Osteocyte (in vitro differentiated cells): ENCODE measurements around the gene AARS2. TPM values are rescaled to one million over a fixed set of nuclear protein-coding genes. Genes with fewer than 3 reads are reported as not detected.

Source experiments
- DNase-seq: peaks from one replicate; pipeline ENCODE4 v3.0.0; 2021; ENCODE audit warnings: mixed read lengths; ENCODE audit not compliant: unreplicated experiment; ENCODE audit errors: extremely low spot score
- H3K27ac Mint-ChIP-seq: one replicate; pipeline ENCODE4 v1.8.0; 2021; ENCODE audit warnings: mild to moderate bottlenecking, mixed read lengths; ENCODE audit not compliant: unreplicated experiment
- H3K27me3 Mint-ChIP-seq: one replicate; pipeline ENCODE4 v1.8.0; 2021; ENCODE audit warnings: mixed read lengths; ENCODE audit not compliant: unreplicated experiment
- H3K36me3 Mint-ChIP-seq: one replicate; pipeline ENCODE4 v1.8.0; 2021; ENCODE audit warnings: mixed read lengths; ENCODE audit not compliant: unreplicated experiment
- H3K4me1 Mint-ChIP-seq: one replicate; pipeline ENCODE4 v1.8.0; 2021; ENCODE audit warnings: mixed read lengths; ENCODE audit not compliant: unreplicated experiment
- H3K4me3 Mint-ChIP-seq: one replicate; pipeline ENCODE4 v1.8.0; 2021; ENCODE audit warnings: mild to moderate bottlenecking, moderate library complexity, mixed read lengths; ENCODE audit not compliant: unreplicated experiment
- H3K9me3 Mint-ChIP-seq: one replicate; pipeline ENCODE4 v1.8.0; 2021; ENCODE audit warnings: mixed read lengths; ENCODE audit not compliant: unreplicated experiment
- total RNA-seq: library from RNA; stranded (reverse); gene quantifications from 2 replicates; pipeline ENCODE4 v1.2.1, GENCODE V29; 2021
- TF ChIP-seq, protein P1 (sequence below): fragments of 200-600 bp; sonication (generic); IDR thresholded peaks from 2 replicates; pipeline ENCODE4 v1.5.0; 2021; ENCODE audit warnings: antibody characterized with exemption, mild to moderate bottlenecking, moderate library complexity

The AARS2 gene
- total RNA-seq, 1 donor from 2014 or later, result 13.2 TPM

DNA sequence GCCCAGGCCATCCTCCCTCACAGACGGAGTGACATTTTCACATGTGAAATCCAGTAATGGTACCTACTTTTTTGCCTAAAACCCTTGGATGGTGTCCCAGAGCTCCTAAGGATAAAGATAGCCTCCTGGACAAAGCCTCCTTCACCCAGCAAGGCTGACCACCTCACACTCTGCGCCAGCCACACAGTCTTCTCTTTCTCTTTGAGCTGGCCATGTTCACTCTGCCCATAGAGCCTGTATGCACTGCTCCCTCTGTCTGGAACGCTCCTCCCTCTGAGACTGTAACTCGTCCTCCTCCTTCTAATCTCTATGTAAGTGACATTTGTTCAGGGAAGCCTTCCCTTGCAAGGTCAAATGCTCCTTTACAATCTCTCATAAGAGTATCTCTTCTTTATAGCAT is 28.3 kb downstream of the AARS2 start:
- Mint-ChIP-seq H3K4me3 (no peak overlapping the region), H3K9me3 (no peaks in the 10 kb centered on the region), H3K27ac (no peak overlapping the region), H3K27me3 (peaks cover 60% of the 10 kb centered on the region), H3K4me1 (no peaks in the 10 kb centered on the region), H3K36me3 (no peaks in the 10 kb centered on the region)
- no peak for DNase-seq
- TF ChIP-seq, protein P1, sequence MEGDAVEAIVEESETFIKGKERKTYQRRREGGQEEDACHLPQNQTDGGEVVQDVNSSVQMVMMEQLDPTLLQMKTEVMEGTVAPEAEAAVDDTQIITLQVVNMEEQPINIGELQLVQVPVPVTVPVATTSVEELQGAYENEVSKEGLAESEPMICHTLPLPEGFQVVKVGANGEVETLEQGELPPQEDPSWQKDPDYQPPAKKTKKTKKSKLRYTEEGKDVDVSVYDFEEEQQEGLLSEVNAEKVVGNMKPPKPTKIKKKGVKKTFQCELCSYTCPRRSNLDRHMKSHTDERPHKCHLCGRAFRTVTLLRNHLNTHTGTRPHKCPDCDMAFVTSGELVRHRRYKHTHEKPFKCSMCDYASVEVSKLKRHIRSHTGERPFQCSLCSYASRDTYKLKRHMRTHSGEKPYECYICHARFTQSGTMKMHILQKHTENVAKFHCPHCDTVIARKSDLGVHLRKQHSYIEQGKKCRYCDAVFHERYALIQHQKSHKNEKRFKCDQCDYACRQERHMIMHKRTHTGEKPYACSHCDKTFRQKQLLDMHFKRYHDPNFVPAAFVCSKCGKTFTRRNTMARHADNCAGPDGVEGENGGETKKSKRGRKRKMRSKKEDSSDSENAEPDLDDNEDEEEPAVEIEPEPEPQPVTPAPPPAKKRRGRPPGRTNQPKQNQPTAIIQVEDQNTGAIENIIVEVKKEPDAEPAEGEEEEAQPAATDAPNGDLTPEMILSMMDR, result no peak

DNA sequence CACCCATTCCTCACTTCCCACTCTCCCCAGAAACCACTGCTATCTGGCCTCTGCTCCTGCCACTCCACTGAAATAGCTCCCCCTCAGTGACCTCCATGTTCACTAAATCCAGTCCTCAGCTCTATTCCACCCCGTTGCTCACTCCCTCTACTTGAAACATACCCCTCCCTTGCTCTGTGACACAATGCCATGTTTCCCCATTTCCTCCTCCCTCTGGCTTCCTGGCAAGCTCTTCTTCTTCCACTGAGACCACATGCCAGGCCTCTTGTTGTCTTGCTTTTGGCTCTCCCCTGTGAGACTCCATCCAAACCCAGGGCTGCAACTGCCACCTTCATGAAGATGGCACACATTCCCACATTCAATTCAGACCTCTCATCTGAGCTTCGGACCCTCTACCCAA is 29.0 kb downstream of the AARS2 start:
- Mint-ChIP-seq H3K4me1 (no peaks in the 10 kb centered on the region), H3K9me3 (no peaks in the 10 kb centered on the region), H3K27ac (no peak overlapping the region), H3K4me3 (no peak overlapping the region), H3K36me3 (no peaks in the 10 kb centered on the region), H3K27me3 (peaks cover 55% of the 10 kb centered on the region)
- TF ChIP-seq, protein P1, result no peak
- DNase-seq, result no peak

DNA sequence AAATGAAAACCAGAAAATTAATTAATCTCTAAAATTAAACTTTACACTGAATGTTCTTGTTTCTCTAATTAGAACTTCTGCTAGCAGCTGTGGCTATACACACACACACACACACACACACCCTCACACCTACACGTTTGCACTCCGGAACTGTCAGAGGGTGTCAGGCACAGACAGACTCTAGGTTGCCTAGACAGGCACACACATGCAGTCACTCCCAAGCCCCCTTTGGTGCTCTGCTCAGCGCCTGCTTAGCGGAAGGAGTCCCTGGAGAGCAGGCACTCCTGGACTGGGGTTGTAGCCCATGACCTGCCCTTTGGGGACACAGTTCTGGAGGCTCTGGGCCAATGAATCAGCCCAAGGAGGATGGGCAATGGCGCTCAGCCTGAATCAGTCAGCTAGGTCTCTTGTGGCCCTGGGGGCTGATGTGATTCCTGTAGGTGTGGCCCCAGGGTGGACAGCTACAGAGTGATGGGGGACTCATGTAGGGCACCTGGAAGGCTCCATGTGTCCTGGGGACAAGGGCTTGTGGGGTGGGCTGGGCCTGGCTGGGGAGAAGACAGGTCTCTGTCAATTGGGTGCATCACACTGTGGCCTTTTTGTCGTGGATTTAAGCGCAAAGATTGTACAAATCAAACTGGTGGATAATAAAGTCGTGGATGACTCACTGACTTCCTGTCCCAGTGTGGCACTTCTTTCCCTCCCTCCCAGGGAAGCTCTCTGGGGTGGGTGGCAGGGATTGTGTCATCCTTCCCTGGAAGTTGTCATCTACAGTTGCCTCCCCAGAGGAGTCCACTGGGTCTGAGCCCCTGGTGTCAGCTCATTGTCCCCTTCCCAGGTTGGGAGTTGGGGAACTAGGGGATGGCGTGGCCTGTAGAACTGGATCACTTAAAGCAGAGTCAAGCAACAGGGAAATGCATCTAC is 34.1 kb downstream of the AARS2 start:
- H3K9me3 Mint-ChIP-seq, result no peaks in the 10 kb centered on the region
- H3K4me3 Mint-ChIP-seq, result no peak overlapping the region
- H3K27ac Mint-ChIP-seq, result no peak overlapping the region
- TF ChIP-seq, protein P1, result no peak
- H3K4me1 Mint-ChIP-seq, result no peaks in the 10 kb centered on the region
- DNase-seq, result no peak
- H3K27me3 Mint-ChIP-seq, result peaks cover 35% of the 10 kb centered on the region
- H3K36me3 Mint-ChIP-seq, result no peaks in the 10 kb centered on the region

DNA sequence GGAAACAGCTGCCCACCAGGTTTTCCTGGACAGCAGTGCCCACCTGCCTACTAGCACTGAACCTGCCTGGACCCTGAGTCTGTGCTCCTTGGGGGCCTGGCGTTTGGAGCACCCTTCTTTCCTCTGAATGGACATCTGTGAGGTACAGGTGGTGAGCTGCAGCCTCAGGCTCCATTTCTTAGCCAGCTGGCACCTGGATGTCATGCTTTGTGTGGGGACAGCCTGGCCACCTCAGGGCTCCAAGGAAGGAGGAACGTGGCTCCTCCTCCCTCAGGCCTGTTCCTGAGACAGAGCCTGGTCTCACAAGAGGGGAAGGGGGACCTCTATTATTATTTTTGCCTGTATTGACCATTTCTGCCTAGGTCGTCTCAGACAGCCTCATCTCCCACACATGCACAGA is 34.8 kb downstream of the AARS2 start:
- H3K4me1 Mint-ChIP-seq, result no peaks in the 10 kb centered on the region
- TF ChIP-seq, protein P1, result no peak
- no peak for DNase-seq
- H3K27ac Mint-ChIP-seq, result no peak overlapping the region
- H3K27me3 Mint-ChIP-seq, result peaks cover 28% of the 10 kb centered on the region
- no peaks in the 10 kb centered on the region for H3K36me3 Mint-ChIP-seq
- H3K9me3 Mint-ChIP-seq, result no peaks in the 10 kb centered on the region
- no peak overlapping the region for H3K4me3 Mint-ChIP-seq

DNA sequence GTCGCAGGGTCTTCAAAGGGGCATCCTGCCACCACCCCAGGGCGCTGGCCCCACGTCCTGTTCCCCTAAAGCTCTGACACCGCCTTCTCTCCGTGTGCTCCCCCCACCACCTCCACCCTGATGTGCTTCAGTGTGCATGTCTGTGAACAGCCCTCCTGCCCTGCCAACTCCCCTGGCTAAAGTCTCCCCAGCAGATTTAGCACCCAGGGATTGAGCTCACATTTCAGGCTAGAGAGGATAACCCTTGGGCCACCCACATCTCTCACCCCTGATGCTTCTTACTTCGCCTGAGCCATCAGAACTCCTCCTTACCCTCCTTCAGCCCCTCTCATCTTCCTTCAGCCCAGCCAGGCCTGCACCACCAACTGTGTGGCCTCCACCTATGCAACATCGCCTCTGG is 35.4 kb downstream of the AARS2 start:
- Mint-ChIP-seq H3K4me3 (no peak overlapping the region), H3K4me1 (no peaks in the 10 kb centered on the region), H3K27ac (no peak overlapping the region), H3K27me3 (peaks cover 30% of the 10 kb centered on the region), H3K9me3 (no peaks in the 10 kb centered on the region), H3K36me3 (no peaks in the 10 kb centered on the region)
- DNase-seq, result no peak
- TF ChIP-seq, protein P1, result no peak
